NT2/D1 (cell line): ENCODE measurements around the gene SSC4D.

Experiments
- DNase-seq: peaks from one replicate; pipeline ENCODE4 v3.0.0-alpha.2; 2011; ENCODE audit warnings: low read depth, low spot score
- H3K27me3 ChIP-seq: 2 replicates; pipeline ENCODE4 v1.6.0; 2011; ENCODE audit warnings: mild to moderate bottlenecking; ENCODE audit not compliant: insufficient read length, insufficient read depth
- H3K36me3 ChIP-seq: 2 replicates; pipeline ENCODE4 v1.6.1; 2011; ENCODE audit warnings: mild to moderate bottlenecking, low read length, mixed read lengths; ENCODE audit not compliant: insufficient read depth, insufficient read length
- H3K4me1 ChIP-seq: 2 replicates; pipeline ENCODE4 v1.5.1; 2011; ENCODE audit not compliant: insufficient read depth, insufficient read length
- H3K4me3 ChIP-seq: 2 replicates; pipeline ENCODE4 v1.5.1; 2011; ENCODE audit warnings: low read depth; ENCODE audit not compliant: insufficient read length
- H3K9ac ChIP-seq: 2 replicates; pipeline ENCODE4 v1.6.0; 2011; ENCODE audit warnings: low read depth; ENCODE audit not compliant: insufficient read length
- H3K9me3 ChIP-seq: 2 replicates; pipeline ENCODE4 v1.5.1; 2011; ENCODE audit warnings: mild to moderate bottlenecking, low read length; ENCODE audit not compliant: insufficient read depth
- SUZ12 ChIP-seq: IDR thresholded peaks from 2 replicates; pipeline ENCODE4 v1.6.1; 2011; ENCODE audit not compliant: insufficient read length, insufficient read depth; ENCODE audit errors: extremely low read depth
- YY1 ChIP-seq: IDR thresholded peaks from 2 replicates; pipeline ENCODE4 v1.6.1; 2011; ENCODE audit not compliant: insufficient read length, insufficient read depth
- ZNF274 ChIP-seq: IDR thresholded peaks from 2 replicates; pipeline ENCODE4 v1.6.1; 2011; ENCODE audit warnings: mild to moderate bottlenecking, low read depth, low read length

Gene SSC4D

DNA sequence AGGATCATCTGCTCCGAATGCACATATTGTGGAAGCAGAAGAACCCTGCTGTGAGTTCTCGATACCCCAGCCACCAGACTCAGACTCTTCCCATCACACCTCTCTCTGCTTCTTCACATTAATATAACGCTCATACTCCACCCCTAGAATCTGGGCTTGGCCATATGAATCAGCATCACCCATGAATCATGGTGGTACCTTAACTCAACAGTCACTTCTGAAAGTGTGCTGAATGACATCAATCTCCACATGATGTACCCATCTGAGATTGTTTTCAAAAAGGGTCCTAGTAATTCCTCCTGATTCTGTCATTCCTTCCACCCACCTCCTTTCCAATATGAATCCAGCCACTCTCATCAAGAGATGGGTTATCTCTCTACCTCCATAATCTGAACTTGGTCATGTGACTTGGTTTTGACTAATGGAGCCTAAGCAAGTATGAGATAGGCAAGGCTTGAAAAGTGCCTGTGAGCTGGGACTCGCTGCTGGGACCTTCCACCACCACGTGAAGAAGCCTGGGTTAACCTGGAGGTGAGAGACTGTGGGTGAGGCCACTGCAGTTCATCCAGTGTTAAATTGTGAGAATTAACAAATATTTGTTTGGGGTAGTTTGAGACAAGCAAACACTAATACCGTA, 66.1 kb downstream of the SSC4D start:
- Histone ChIP-seq H3K4me3 (no peak overlapping the region), H3K36me3 (peaks cover 76% of the 10 kb centered on the region), H3K4me1 (peaks cover 4% of the 10 kb centered on the region), H3K9me3 (no peaks in the 10 kb centered on the region), H3K9ac (no peak overlapping the region), H3K27me3 (no peaks in the 10 kb centered on the region)
- TF ChIP-seq YY1 = no peak
- TF ChIP-seq SUZ12 = no peak
- no peak for TF ChIP-seq ZNF274
- no peak for DNase-seq

DNA sequence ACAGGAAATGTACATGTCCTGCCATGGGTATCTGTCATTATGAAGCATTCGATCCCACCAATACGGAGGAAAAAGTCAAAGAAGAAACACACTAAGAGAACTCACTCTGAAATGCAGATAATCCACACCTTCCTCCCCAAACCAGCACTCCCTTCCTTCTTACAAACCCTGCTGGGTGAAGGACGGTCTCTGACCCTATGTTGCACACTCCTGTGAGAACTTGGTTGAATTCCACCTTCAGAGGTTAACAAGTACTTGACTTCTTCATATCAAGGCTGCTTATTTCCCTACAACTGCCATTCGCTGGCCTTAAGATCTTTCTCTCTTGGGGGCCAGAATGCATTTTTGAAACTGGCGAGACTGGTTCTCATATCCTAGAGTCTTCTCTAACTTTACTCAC, 67.3 kb downstream of the SSC4D start:
- TF ChIP-seq ZNF274 = no peak
- TF ChIP-seq SUZ12 = no peak
- no peak for TF ChIP-seq YY1
- no peaks in the 10 kb centered on the region for H3K27me3 ChIP-seq
- peaks cover 73% of the 10 kb centered on the region for H3K36me3 ChIP-seq
- peaks cover 4% of the 10 kb centered on the region for H3K4me1 ChIP-seq
- H3K9me3 ChIP-seq = no peaks in the 10 kb centered on the region
- DNase-seq = no peak
- no peak overlapping the region for H3K4me3 ChIP-seq
- H3K9ac ChIP-seq = no peak overlapping the region

DNA sequence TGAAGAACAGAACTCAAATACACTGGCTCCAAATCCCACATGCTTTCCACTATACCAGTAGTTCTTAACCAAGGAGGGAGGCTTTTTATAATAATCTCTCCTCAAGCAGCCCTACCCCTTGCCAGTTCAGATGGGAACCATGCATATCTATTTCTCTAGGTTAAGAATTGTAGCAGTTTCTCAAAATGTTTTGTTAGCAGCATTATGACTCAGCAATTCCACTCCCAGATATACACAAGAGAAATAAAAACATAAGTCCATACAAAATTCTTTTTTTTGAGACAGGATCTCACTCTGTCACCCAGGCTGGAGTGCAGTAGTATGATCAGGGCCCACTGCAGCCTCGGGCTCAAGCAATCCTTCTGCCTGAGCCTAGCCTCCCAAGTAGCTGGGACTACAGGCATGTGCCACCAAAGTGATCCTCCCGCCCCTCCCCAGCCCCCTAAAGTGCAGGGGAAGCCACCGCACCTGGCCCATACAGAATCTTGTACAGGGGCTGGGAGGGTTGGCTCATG, 68.8 kb downstream of the SSC4D start:
- Histone ChIP-seq H3K9ac (no peak overlapping the region), H3K27me3 (no peaks in the 10 kb centered on the region), H3K36me3 (peaks cover 64% of the 10 kb centered on the region), H3K4me1 (peaks cover 2% of the 10 kb centered on the region), H3K9me3 (no peaks in the 10 kb centered on the region), H3K4me3 (no peak overlapping the region)
- TF ChIP-seq SUZ12 (no peak), ZNF274 (no peak), YY1 (no peak)
- DNase-seq = no peak
